Renal pelvis (tissue), 4 donors: ENCODE measurements around the gene GMPPB. TPM values are rescaled to one million over a fixed set of nuclear protein-coding genes. Genes with fewer than 3 reads are reported as not detected.

Experiments used
- DNase-seq: peaks from one replicate; pipeline ENCODE4 v3.0.0-alpha.2; 2013
- polyA plus RNA-seq, 3 donors: library from polyadenylated mRNA; unstranded; fragments of 120-200 nt; gene quantifications; one replicate each; pipeline ENCODE4 v1.2.1, GENCODE V29; 2013; ENCODE audit not compliant: insufficient read length in 3 of 3

Gene GMPPB
- polyA plus RNA-seq, 3 donors, result 15.7 to 20.7 (median 15.8) TPM

GRCh38 chr3:49674497-49674983, 49.2 kb downstream of the GMPPB start:
- no peak for DNase-seq

- DNase-seq, result peak; percentile 94
These were observed 49.8 kb downstream of the GMPPB start, which contains the start of gene APEH for GRCh38 chr3:49673715-49674496. TSS of gene APEH (plus strand) at chr3:49674351. CDS start at chr3:49674402, 51 bp downstream.

- no peak for DNase-seq
These were observed 50.5 kb downstream of the GMPPB start for GRCh38 chr3:49673121-49673714.

DNA sequence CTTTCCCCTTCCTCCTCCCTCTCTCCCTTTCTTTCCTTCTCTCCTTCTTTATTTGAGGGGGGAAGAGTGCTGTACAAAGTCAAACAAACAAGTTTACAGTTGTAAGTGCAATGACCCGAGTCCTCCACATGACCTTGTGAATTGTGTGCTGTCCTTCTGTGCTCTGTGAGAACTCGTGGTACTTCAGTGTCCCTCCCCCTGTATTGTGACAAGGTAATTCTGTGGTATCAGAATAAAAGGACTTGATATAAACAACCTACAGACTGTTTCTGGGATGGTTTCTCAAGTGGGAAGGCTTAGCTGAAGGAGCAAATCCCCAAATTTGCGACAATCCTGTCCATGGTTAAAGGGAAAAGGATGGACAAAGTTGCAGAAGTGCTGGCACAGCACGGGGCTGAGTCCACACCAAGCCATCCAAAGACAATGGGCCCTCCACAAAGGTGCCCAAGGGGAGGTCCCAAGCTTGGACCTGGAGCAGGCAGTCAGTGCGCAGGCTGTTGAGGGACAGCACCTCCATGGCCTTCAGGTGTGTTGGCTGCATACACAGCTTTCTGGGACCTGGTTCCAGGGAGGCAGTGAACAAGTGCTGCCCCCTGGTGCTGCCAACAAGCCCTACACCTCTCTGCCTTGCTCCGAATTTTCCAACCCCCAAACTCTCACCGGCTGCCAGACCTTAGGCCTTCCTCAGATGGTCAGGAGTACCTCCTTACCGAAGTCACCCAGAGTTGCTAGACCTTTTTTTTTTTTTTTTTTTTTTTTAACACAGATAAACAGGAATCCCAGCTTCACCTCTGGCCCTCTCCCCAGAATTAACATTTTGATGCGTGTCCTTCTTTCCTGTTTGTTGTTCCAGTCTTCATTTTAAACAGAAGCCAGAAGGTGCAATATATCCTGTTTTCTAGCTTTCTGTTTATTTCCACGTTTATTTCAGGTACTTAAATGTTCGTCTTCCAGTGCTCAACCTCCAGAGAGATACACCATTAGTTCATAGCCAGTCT, 52.2 kb downstream of the GMPPB start:
- DNase-seq, result peak; percentile 72

DNA sequence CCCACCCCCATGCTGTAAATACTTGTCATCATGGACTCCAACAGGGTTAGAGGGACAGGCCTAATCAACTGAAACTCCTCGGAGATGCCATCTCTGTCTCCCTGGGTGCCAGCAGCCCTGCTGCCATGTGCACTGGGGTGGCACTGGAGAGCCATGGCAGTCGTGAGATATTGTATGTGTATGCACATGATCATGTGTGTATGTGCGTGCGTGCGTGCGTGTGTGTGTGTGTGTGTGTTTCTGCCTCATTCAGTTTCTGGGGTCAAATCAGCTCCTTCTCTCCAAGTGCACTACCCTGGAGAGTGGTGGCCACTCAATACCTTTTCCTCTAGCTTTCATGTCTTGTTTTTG, 52.8 kb downstream of the GMPPB start:
- DNase-seq, result no peak

Other genes with a start within 250 kb of the GMPPB start
- gene BSN, start 169.5 kb downstream of the GMPPB start, polyA plus RNA-seq, result 1 to 10 TPM; 1.6 to 2.1 (median 2.0) TPM
- gene APEH, start 49.6 kb downstream of the GMPPB start, polyA plus RNA-seq, result 100 to 1,000 TPM; 153 to 162 (median 156) TPM
- 100 to 1,000 TPM; 192 to 266 (median 201) TPM for gene MST1, start 34.5 kb downstream of the GMPPB start, polyA plus RNA-seq
- gene RNF123, start 34.4 kb downstream of the GMPPB start, polyA plus RNA-seq, result 10 to 100 TPM; 40.4 to 42.0 (median 40.9) TPM
- gene AMIGO3, start 4.3 kb downstream of the GMPPB start, polyA plus RNA-seq, result 1 to 10 TPM; 2.3 to 2.7 (median 2.5) TPM
- gene IP6K1, start 62.6 kb upstream of the GMPPB start, polyA plus RNA-seq, result 10 to 100 TPM; 48.7 to 52.9 (median 51.4) TPM
- gene CDHR4, start 75.9 kb upstream of the GMPPB start, polyA plus RNA-seq, result not detected
- gene INKA1, start 79.3 kb upstream of the GMPPB start, polyA plus RNA-seq, result 10 to 100 TPM in 2 of 3 donors, 1 to 10 TPM in 1; 9.9 to 17.2 (median 12.7) TPM
- 10 to 100 TPM; 34.4 to 43.1 (median 36.8) TPM for gene UBA7, start 90.0 kb upstream of the GMPPB start, polyA plus RNA-seq
- 10 to 100 TPM in 1 of 3 donors, 1 to 10 TPM in 2; 9.3 to 13.1 (median 9.7) TPM for gene TRAIP, start 132.6 kb upstream of the GMPPB start, polyA plus RNA-seq
- under 1 TPM; 0.06 to 0.41 (median 0.26) TPM for gene CAMKV, start 146.0 kb upstream of the GMPPB start, polyA plus RNA-seq
- gene MST1R, start 179.9 kb upstream of the GMPPB start, polyA plus RNA-seq, result 1 to 10 TPM in 2 of 3 donors, under 1 TPM in 1; 1.00 to 1.7 (median 1.4) TPM
- gene MON1A, start 205.9 kb upstream of the GMPPB start, polyA plus RNA-seq, result 1 to 10 TPM; 8.1 to 9.3 (median 8.5) TPM
- 100 to 1,000 TPM; 123 to 187 (median 129) TPM for gene RBM6, start 216.2 kb upstream of the GMPPB start, polyA plus RNA-seq